Uterus (tissue), 2 donors: ENCODE measurements around the gene WDR12.

ENCODE experiments used
- CTCF ChIP-seq, 4 experiments: fragments of 200-600 bp in 2 of 4; fragments of 450-650 bp in 2 of 4; sonication (generic) in 2 of 4; IDR thresholded peaks; one replicate each; pipeline ENCODE4 v1.5.1; 2016 to 2019; ENCODE audit warnings: antibody characterized with exemption in 4 of 4, mild to moderate bottlenecking in 2 of 4, moderate library complexity in 1 of 4
- POLR2A ChIP-seq, 2 donors: fragments of 450-650 bp; IDR thresholded peaks; one replicate each; pipeline ENCODE4 v1.6.1; 2016; ENCODE audit warnings: antibody characterized with exemption in 2 of 2, mild to moderate bottlenecking in 1 of 2, moderate library complexity in 1 of 2

GRCh38 chr2:202944816-202945215 is 33.3 kb upstream of the WDR12 start:
- TF ChIP-seq POLR2A (IDR thresholded peaks at IDR 0.05) (no peak), CTCF (IDR thresholded peaks at IDR 0.05) (no peak)
